ENCODE data around the gene TRDN.
"Not testable (repeated sequence)": the region's sequence is repeated elsewhere in the genome, so short reads cannot be mapped to it uniquely, and the experiment has no call there.

TRDN gene

DNA sequence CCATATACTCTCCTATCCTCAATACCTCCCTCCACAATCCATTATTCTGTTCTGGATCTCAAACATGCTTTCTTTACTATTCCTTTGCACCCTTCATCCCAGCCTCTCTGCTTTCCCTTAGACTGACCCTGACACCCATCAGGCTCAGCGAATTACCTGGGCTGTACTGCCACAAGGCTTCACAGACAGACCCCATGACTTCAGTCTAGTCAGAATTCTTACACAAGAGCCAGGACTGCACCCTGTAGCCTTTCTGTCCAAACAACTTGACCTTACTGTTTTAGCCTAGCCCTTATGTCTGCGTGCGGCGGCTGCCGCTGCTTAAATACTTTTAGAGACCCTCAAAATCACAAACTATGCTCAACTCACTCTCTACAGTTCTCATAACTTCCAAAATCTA lies 76.9 kb downstream of the TRDN start:
- not testable (repeated sequence) for DNase-seq

DNA sequence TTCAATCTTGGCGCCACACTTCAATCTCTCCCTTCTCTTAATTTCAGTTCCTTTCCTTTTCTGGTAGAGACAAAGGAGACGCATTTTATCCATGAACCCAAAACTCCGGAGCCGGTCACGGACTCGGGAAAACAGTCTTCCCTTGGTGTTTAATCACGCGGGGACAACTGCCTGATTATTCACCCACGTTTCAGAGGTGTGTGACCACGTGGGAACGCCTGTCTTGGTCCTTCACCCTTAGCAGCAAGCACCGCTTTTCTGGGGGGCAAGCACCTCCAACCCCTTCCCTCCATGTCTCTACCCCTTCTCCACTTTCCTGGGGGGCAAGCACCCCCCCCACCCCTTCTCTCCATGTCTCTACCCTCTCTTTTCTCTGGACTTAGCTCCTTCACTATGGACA lies 79.3 kb downstream of the TRDN start:
- DNase-seq = not testable (repeated sequence)

DNA sequence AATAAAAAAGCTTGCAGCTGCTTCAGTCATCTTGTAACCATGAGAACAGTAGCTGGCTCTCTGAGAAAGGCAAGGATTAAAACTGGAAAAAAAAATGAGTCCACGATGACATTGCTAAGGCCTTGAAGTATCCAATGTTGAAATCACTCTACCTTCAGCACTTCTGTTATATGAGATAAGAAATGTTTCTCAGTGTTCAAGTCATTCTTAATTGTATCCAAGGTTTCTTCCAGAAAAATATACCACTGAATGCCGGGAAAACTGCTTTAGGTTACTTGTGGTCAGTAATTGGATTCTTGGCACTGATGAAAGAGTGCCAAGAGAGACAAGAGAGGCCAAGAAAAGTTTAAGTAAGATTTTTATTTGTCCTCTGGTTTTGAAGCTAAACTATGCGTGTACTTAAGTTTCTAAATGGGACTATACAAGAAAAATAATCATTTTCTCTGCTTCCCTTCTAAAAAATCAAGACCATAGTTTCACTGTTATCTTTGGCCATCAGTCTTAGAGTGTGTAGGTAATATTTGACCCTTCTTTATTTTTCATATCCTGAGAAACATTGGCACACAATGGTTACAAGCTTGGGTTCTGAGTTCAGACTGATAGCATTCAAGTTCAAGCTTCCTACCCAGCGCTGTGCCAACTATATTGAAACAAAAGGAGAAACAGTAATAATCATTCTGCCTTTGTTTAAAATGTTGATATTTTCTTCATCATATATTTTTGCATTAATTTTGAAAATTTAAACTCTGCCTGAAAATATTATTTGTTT lies 84.6 kb downstream of the TRDN start:
- DNase-seq = no peak

DNA sequence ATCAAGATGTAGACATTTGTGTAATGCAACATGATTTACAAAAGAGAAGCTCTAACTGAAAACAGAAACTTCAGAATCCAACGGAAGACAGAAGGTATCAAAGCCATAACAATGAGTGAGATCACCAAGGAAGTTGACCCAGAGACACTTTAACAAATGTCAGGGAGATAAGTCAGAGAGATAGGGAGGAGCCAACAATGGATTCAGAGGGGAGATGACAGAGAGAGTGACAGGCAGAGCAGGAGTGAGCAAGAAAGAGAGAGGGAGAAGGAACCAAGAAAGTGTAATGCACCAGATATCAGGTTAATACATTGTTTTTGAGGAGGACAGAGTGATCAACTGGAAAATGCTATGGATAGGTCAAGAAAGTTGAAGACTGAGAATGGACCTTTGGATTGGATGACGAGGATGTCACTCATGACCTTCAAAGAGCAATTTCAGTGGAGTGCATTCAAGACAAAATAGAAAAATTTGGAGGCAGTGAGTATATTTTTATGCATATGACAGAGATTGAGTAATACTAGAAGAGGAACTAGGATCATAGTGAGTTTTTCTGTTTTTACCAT lies 86.6 kb downstream of the TRDN start:
- DNase-seq = no peak

DNA sequence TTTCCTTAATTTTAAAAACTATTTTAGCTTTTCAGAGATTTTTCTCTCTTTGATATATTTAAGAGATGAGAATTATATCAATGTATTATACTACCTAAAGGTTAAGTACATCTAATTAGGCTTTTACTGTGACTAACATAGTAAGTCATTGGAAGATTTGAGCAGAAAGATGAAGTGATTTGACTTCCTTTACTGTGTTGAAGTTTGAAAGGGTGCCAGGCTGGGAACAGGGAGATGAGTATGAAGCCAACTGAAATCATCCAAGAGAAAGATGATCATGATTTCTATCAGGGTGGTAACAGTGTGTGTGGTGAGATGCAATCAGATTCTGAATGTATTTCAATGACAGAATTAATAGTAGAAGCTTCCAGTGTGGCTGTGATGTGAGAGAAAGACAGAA lies 87.3 kb downstream of the TRDN start:
- DNase-seq = no peak

DNA sequence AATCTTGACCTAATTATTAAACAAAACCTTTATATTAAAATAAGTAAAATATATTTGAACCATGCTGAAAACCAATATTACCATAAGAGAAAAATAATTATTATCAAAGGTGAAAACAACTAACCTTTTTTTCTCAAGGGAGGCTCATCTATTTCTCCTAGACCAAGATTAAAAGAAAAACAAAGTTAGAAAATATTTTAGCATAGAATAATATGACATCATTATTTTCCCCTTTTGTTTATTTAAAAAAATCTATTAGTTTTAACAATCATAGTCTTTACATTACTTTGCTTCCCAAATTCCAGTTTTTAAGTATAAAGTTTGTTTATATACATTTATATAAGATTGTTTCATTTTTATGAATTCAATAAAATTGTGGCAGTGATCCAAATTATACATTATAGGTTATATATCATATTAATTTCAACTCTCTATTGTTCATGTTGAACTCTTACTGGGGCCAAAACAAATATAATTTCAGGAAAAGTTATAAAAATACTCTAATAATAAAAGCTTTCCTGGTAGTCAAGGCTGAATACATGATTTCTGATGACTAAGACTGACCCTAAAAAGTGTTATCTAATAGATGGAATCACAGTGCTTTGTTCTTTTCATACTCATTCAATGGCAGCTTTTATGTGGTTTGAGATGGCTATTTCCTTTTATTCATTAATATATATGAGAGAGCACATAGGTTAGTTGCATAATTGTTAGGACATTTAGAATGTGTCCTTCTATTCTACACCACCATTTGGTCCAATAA lies 89.4 kb downstream of the TRDN start:
- no peak for DNase-seq

DNA sequence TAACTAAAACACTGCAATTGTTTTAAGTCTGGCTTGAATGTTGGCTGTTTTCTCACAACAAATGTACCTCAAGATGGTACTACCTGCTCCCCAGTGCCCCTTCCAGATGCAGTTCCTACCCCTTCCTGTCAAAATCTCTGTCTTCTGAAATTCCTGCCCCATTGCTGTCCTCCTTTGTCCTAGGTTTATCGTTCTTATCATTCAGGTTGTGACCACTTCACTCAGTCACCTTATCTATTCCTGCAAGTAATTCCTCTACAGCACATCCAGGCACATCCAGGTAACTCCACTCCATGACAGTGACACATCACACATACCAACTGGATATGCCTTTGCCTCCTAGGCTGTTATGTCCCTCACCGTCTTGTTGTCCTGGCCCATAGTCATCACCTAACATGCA lies 90.2 kb downstream of the TRDN start:
- DNase-seq = no peak

DNA sequence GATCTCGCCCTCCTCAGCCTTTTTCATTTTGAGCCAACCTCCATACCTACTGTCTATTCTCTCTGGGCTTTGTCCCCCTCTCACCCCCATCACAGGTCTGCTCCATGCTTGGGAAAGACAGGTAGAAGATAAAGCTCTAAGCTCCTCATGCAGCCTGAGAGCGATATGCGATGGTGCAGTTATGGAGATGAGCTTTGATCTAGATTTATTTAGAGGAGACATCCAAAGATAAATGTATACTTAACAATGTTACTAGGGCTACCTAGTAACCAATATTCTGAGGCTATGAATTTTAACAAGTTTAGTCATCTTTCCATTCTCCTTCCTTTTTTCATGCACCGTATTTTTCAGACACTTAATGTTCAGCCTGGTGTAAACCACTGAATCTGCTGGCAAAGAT lies 95.3 kb downstream of the TRDN start:
- DNase-seq = no peak

DNA sequence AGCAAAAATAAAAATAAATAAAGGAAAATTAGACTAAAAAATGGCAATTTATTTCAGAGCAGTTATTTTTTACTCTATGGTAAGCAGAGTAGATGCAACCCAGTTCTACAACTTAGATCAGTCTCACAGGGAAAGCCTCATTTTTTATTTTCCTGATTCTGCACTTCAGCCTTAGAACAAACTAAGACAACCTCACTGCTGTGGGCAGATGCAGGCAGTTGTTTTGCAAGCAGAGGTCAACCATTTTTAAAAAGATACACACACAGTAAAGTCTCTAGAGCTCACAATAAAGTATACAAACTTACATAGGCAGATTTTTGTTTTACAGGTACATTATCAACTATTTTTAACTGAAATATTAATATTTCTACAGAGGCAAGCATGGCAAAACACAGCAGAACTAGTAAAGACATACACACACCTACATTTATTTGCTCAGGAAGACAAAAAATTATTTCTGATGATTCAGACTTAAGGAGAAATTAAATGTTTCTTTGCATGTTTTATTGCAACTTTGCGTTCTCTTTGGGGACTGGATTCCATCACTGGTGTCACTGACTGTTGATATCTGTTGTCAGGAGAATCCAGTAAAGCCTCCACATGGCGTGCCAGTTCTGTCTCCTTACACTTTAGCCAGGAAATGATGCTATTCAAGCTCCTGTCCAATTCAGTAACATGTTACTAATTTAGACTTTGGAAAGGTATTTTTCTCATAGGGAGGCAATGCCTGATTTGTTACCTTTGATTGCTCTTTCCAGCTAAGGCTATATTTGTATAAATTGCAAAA lies 102.7 kb downstream of the TRDN start:
- DNase-seq = no peak

DNA sequence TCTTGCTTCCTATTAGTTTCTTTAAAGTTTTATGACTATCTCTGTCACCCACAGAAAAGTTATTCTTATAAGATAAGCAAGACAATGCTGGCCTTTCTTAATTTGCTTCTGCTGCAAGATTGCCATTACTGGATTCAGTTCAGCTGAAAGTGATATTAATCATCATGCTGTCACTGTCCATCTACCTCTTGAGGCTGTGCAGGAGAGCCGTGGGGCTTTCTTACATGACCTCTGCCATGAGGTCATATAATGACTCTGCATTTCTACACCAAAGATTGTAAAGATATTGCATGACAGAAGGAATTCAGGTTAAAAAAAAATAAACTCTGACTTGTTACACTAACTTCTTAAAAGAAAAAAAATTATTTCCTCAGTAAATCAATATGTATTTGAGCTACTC lies 106.9 kb downstream of the TRDN start:
- DNase-seq = no peak

DNA sequence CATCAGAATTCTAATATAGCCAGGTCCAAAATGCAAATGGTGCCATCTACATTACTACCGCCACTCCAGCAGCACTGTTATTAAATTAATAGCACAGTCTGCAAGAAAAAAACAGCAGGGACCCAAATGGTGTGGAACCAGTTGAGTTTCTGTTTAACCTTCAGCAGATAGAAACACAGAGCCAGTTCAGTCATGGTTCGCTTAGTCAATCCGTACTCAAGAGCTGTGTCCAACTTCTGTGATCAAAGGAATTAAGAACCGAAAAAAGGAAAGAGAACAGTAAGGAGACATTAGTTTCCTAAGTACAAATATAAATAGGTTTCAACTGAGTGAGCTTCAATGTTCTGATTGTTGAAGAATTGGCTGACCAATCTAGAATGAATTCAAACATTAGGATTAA lies 107.7 kb downstream of the TRDN start:
- no peak for DNase-seq

DNA sequence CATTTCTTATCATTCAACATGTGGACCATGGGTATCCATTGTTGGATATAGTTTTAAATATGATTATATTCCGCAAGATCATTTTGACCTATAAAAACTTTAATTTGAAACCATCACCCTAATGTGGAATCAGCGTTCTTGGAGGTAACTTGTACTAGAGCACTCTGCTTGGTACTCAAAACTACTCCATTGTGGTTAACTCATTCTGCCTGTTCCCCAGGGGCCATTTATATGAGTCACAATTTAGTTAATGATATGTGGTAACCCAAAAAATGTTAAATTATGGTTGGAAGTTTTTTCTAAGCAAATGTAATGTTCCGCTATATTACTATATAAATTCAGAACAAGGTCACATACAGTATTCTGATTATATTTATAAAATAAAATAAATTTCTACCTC lies 109.3 kb downstream of the TRDN start:
- no peak for DNase-seq

DNA sequence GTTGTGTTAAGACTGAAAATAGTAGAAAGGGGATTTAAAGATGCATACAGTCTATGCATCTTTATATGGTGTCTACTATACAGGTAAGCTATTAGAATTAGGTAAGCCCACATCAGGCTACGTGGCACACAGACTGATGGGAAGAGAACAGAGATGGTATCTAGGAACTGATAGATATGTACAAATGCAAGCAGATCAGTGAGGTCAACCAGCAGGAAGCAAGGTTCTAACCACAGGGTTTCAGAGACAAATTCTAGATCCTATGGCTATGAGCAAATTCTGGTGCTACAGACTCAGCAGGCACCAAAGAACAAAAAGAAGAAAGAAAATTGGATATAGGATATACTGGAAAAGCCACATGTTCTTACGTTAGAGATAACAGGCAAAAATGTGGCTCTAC lies 110.6 kb downstream of the TRDN start:
- DNase-seq = no peak

DNA sequence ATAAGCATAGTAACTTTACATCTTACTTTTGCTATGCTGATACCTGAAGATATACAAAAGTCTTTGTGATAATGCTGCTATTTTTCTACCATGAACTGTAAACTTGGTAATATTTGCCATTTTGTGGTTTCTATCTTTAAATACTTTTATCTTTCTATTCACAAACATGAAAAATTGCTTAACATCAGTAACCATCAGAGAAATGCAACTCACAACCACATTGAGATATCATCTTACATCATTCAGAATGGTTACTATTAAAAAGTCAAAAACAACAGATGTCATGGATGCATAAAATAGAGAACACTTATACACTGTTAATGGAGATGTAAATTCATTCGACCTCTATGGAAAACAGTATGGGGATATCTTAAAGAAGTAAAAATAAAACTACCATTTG lies 112.0 kb downstream of the TRDN start:
- no peak for DNase-seq

DNA sequence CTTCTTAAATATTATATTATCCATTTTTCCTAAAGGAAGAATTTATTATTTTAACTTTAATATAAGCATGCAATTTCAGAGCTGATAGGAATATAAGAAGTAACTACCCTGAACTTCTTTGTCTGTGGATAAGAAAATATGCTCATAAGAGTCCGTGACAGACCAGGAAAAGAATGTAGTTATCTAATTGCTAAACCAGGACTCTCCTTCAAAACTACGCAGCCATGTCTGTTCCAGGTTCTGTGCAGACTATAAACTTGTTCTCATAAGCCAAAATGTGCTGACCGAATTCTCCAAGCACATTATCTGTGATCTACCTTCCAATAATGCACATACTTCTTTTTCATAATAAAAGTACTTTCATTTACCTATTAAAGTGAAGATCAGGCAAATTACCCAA lies 116.5 kb downstream of the TRDN start:
- DNase-seq = no peak

DNA sequence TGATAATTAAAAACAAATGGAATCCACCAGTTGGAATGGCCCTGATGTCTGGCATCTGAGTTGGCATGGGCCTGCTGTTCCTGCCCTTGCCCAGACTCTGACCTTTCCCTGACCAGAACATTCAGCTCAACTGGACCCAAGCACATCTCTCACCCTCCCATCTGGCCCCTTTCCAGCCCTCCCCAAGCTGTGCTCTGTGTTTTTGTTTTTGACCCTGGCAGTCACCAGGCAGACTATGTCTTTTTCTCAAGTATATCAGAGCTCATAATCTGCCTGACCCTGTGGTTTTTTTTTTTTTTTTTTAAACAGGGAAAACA lies 117.6 kb downstream of the TRDN start:
- no peak for DNase-seq

DNA sequence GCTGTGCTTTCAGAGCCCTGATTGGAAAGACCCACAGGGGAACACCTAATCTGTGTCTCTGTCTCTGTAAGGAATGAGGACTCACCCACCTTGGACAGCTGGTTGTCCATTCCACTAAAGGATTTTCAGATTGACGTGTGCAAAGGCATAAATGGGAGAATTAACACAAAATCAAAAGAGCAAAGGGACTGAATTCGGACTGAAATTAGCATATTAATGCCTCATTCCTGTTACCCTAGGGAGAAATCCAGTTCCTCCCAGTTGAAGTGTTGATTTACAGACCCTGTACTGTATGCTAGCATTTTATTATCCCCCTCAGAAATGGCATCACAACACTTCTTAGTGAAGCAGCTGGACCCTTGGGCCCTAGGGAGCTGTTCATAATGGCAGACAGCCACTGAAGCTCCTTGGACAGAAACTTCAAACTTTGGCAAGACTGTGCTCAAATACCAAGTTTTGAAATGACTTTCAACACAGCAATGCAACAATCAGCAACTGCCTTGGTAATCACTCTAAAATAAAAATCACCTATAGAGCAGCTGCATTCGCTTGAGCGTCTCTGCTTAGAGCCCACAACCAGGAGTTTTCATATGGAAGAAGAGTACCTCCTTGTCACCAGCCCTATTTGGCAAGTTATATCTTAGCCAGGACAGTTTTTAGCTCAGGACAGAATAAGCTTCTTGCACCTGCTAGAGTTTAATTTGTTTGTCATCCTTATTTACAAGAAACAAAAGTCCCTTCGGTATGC lies 118.1 kb downstream of the TRDN start:
- no peak for DNase-seq

DNA sequence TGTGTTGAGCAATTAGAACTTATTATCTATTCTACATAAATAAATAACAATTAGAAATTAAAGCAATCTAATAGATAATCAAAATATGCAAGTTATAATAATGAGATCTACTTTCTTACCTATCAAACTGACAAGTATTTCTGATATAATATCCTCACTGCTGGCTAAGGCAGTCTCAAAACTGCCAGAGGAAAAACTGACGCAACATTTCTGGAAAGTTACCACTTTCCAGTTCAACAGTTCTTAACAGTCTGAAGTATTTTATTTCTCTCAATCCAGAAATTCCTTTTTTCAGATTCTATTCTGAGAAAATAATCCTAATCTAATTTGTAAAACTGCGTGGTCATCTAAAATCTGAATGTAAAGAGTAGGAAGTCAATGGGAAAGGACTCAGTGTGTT lies 121.0 kb downstream of the TRDN start:
- no peak for DNase-seq

DNA sequence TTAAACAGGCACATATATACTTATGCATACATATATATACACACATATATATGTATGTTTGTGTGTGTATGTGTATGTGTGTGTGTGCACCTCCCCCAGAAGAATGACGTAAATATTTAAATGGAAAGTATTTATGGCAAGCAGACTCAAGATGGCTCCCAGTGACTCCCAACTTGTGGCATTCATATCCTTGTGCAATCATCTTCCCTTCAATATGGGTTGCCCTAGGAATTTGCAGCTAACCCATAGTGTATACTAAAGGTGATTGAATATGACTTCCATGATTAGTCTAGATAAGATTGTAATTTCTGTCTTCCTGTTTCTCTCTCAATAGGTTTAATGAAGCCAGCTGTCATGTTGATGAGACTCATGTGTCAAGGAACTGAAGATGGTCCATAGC lies 127.6 kb downstream of the TRDN start:
- no peak for DNase-seq

DNA sequence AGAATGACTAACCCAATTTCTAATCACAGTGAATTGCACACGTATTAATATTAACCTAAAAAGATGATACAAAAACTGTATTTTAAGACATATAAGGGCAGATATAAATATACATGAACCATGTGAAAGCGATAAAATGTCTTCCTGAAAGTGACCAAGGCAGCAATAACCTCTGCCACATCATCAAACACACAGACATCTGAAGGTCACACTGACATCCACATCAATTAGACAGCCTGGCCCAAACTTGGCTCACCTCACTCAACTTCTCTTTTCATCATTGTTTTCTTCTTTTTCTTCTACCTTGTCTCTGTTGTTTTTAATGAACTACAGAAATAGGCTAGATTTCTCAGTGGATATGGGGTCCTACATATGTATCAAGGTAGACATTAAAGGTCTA lies 128.5 kb downstream of the TRDN start:
- DNase-seq = no peak

DNA sequence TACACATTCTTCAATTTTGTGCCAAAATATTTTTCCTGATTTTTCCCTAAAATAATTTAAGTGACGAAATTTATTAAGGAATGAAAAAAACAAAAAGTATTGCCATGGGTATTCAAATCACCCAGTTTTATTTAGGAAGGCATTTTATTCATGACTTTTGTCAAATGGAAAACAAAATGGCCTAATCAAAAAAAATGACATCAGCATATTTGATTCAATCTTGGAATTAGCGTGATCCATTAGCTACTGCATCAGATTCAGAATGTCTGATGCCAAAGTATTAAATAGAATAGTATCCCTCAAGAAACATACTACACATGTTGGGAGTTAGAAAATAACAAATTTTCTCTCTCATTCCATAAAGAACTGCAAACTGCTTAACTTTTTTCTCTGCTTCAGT lies 129.2 kb downstream of the TRDN start:
- no peak for DNase-seq

DNA sequence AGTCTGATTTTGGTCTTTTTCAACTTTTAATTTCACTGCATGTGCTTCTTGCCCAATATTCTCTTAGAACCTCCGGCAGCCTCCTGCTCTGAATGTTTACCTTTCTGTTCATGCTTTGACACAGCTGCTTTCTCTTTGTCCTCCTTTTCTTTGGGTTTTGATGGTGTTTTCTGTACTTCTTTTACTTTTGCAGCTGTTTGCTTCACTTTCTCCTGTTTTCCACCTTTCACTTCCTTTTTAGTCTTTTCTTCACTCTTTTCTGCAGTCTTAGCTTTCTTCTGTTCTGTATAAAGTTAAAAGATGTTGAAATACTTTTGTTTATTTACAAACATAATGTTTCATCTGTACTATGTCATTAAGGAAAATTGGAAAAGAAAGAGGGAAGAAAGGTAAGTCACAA lies 133.1 kb downstream of the TRDN start:
- DNase-seq = no peak

DNA sequence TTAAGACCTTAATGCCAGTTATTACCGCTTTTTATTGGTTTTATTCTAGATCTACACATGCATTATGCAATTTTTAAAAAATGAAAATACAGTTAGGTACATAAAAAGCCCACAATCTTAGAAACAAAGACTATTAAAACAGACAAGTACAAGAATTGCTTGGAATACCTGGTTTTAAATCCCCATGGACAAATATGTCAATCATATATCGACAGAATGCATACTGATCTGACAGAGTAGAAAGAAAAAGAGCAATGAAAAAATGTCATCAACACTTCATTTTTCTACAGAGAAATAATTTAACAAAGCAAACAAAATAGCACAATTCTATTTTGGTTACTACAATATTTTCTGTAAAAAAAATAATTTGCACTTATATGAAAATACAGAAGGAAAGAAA lies 139.7 kb downstream of the TRDN start:
- no peak for DNase-seq
